Embryonic facial prominence (tissue), 1 donor: ENCODE results near the gene LCAT.
A peak's percentile ranks its signal among the peaks of the same experiment; 100 is the strongest.
"Not testable (repeated sequence)": the region's sequence is repeated elsewhere in the genome, so short reads cannot be mapped to it uniquely, and the experiment has no call there.

Source experiments
- DNase-seq: peaks from one replicate; pipeline ENCODE4 v3.0.0-alpha.2; 2016; ENCODE audit errors: extremely low spot score

LCAT gene

GRCh38 chr16:67946966-67947558 is 3.1 kb upstream of the LCAT start:
- DNase-seq = no peak

- no peak for DNase-seq
Measured at GRCh38 chr16:67946128-67946569, 2.2 kb upstream of the LCAT start.

- no peak for DNase-seq
Measured at GRCh38 chr16:67945392-67945933, 1.5 kb upstream of the LCAT start.

DNA sequence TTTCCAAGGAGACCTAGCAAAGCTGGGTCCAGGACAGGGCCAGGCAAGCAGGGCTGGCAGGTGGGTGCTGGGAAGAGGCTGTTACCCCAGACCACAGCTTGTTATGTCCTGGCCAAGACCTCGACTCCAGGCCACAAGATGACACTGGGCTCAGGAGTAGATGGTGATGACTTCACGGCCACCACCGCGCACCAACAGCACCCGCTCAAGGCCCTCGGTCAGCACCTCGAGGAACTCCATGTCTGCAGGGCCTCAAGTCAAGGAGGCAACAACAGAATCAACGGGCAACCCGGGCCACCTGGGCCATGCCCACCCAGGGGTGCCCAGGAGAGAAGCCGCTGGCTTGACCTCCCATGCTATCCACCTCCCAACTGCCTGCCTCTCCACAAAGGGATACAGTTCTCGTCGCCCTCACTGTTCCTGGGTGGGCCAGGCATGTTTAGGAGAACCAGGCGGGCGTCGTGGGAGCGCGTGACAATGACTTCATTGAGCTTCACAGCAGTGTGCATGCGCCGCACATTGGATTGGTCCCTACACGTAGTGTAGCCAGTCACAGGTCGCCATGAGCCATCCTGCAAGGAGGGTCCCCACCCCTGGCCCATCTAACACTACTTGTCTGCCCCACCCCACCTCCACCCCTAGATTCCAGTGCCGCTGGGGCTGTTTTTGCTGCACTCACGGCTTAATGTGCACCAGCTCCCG is 921 bp upstream of the LCAT start:
- DNase-seq = no peak

- no peak for DNase-seq
Measured at GRCh38 chr16:67943256-67943618, 683 bp downstream of the LCAT start.

DNA sequence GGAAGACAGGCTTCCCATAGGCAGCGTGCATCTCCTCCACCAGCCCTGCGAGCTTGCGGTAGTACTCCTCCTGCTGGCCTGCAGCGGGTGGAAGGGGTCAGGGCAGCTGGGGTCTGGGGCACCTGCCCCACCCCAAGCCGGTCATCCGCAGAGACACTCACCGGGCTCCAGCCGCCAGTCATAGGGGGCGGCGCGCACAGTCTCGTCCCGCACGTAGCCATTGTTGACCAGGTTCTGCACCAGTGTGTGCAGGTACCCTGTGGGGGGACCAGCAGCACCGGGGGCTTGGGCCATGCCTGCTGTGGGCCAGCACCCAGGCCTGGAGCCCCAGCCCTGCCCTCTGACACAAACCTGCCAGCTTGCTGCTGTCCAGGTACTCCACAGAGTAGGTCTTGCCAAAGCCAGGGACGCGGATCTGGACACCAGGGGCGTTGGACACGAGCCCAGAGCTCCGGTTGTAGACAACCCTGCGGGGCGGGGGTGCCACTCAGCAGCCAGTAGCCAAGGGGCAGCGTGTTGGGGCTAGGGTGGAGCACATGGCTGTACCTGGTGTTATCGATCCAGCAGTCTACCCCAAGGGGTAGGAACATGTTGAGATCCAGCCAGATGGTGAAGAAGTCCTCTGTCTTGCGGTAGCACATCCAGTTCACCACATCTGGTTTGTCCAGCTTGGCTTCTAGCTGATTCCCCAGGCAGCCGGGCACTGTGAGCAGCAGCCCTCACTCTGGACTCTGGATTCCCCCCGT is 1.2 kb downstream of the LCAT start:
- no peak for DNase-seq

DNA sequence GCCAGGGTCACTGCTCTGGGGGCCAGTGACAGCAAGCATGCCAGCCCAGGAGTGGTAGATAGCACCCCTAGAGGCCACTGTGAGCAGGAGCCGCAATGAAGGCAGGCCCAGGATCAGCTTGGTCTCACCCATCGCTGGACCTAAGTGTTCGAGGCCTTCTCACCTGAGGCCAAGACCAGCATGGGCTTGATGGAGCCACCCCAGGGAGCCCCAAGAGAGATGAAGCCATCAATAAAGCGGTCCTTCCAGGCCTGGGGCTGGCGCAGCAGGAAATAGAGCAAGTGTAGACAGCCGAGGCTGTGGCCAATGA is 1.8 kb downstream of the LCAT start:
- no peak for DNase-seq

GRCh38 chr16:67941469-67942199 is 2.3 kb downstream of the LCAT start:
- DNase-seq = no peak

DNA sequence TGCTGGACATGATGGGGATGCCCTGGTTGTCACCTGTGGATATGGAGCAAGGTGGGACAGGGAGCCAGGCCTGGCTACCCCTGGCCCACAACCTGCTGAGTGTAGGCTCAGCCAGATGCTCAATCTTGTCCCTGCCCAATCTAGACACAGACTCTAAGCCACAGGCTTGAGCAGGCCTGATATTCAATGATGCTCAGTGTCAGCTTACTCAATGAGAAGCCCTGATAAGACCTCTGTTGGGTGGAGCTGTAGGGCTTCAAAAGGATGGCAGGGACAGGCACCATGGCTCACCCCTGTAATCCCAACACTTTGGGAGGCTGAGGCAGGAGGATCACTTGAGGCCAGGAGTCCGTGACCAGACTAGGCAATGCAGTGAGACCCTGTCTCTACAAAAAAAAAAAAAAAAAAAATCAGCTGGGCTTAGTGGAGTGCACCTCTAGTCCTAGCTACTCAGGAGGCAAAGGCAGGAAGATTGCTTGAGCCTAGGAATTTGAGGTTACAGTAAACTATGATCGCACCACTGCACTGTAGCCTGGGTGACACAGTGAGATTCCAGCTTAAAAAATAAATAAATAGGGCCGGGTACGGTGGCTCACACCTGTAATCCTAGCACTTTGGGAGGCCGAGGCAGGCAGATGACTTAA is 3.4 kb downstream of the LCAT start:
- no peak for DNase-seq

- no peak for DNase-seq
Measured at GRCh38 chr16:67939507-67940445, 4.1 kb downstream of the LCAT start.

GRCh38 chr16:67937713-67938112 is 6.2 kb downstream of the LCAT start:
- DNase-seq = not testable (repeated sequence)

DNA sequence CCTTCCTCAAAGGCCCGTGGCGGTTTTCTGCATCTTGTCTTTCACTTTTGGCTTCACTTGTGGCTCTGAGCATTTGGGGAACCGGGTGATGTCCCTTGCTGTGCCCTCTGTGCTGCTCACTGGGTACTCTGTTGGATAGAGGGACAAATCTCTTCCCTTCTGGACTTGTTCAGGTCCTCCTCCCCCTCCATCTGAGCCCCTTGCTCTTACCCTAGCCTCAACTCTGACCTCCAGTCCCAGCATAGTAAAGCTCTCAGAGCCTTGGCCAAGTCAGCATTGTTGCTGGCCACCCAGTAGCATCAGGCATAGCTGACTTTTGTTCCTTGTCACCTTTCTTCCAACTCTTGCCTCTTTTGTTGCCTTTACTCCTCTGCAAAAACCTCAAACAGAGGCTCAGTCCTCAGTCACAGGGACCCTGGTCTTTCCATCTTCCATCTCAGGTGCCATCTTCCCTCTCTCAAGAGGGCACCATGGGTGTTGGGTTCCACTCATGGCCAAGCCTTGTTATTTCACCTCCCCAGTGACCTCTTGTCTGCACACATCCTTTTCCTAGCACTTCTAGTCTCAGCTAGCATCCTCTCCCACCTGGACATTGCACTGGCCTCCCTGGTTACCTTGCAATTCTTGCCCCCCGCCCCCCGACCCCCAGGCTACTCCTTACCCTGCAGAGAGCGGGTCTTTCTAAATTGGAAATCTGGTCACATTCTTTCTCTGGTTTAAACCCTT is 6.9 kb downstream of the LCAT start:
- peak; percentile 14 for DNase-seq

DNA sequence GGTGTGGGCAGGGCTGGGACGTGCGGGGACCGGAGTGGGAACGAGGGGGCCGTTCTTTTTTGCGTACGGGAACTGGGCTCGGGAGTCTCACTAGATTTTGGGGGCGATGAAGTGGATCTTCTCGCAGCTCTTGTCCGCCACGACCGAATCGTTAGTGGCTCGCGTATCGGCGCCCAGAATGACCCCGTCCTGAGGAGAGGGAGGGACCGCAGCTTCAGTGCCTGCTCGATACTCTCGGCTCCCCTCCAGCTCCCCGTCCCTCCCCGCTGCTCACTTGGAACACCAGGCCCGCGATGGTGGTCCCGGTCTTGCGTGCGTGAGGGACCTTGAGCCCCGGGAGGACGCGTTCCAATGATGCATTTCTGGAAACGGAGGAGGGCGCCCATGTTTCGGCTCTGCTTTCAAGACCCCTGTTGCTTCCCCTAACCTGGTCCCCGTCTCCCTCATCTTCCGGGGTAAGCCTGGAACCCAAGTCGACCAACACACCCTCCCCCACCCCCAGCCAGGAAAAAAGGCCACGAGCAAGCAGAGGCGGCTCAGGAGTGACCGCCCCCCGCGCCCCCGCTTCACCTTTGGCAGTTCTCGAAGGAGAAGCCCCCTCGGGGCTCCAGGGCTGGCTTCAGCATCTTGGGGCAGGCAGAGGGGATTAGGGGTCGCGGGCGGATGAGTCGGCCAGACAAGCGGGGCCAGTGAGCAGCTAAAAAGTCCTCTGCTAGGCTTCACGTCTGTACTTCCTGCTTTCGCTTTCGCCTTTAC is 7.6 kb downstream of the LCAT start, which contains the start of gene PSMB10:
PSMB10 (minus strand) TSS at position 727 of the 756 bp plus-strand sequence; CDS start at position 626, 101 bp downstream.
- DNase-seq = no peak

- peak; percentile 89 for DNase-seq
Measured at GRCh38 chr16:67935402-67936123, 8.4 kb downstream of the LCAT start.

DNA sequence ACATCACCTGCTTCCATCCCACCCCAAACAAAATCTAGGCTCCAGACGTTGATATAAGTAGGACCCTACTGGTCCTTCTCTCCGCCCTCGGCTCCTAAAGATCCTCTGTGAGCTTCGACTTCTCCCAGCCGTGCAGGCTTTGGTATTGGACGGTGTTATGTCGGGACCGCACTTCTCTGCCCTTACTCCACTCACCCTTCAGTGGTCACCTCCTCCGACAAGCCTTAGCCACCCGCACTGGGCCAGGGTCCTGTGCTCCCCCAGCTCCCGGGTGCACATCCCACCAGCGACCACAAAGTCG is 8.9 kb downstream of the LCAT start:
- DNase-seq = no peak

GRCh38 chr16:67934306-67935100 is 9.4 kb downstream of the LCAT start:
- no peak for DNase-seq

GRCh38 chr16:67933805-67934204 is 10.1 kb downstream of the LCAT start:
- DNase-seq = no peak

DNA sequence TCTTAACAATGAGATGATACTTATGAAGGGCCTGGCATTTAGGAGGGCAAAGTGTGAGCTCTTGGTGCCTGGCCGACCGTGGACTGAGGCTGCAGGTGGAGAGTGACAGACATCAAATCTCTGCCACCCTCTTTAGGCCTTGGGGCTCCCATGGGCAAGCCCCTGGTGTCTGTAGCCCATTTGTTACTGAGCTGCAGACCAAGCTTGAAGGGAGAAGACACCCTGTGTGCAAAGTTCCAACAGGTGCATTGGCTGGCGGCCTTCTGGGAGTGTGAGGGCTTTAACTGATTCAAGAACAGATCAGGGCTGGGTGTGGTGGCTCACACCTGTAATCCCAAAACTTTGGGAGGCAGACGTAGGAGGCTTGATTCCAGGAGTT is 11.5 kb downstream of the LCAT start:
- DNase-seq = no peak
